Measurements from ENCODE around the gene LIPC.

DNA sequence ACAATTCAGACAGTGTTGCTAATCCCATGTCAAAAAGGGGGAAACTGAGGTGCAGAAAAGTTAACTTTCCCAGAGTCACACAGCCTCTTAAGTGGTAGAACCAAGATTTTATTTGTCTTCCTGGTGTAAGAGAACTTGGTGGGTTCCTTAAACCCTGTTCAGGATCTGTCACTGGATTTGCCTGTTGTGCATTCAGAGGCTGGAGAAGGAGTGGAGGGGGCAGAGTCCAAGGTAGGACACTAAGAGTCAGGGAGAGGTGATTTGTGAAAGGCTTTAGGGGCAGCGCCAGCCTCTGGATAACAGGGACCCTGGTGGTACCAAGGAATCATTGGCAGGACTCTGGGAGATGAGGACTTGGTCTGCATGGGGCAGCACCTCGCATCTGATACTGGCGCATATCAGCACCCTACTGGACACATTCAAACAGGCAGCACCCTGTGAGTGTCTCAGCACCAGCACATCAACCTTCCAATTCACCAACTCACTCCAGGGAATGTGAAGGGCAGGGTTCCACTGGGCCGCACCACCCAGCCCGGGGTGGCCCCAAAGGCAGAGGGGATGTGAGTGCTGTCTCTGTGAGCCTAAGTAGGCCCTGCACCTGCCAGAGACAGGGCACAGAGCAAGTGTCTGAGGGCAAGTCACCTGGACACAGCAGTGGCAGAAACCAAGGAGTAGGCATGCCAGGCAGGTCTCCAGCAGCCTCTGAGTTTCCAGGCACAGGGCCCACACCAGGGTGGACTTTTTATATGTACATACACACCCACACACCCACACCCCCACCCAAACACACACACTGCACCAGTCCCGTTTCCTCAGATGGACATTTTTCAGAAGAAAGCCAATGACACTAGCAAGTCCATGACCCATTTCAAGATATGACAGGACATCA is 71.6 kb downstream of the LIPC start:
- TF ChIP-seq, protein P1, sequence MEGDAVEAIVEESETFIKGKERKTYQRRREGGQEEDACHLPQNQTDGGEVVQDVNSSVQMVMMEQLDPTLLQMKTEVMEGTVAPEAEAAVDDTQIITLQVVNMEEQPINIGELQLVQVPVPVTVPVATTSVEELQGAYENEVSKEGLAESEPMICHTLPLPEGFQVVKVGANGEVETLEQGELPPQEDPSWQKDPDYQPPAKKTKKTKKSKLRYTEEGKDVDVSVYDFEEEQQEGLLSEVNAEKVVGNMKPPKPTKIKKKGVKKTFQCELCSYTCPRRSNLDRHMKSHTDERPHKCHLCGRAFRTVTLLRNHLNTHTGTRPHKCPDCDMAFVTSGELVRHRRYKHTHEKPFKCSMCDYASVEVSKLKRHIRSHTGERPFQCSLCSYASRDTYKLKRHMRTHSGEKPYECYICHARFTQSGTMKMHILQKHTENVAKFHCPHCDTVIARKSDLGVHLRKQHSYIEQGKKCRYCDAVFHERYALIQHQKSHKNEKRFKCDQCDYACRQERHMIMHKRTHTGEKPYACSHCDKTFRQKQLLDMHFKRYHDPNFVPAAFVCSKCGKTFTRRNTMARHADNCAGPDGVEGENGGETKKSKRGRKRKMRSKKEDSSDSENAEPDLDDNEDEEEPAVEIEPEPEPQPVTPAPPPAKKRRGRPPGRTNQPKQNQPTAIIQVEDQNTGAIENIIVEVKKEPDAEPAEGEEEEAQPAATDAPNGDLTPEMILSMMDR (conservative IDR thresholded peaks at IDR 0.05; ENCODE audit: low read depth, low read length): no peak
- no peak for TF ChIP-seq MAZ (IDR thresholded peaks at IDR 0.05; ENCODE audit: borderline replicate concordance, low read depth, low read length)
- no peak for TF ChIP-seq RFX5 (IDR thresholded peaks at IDR 0.05; ENCODE audit: low read depth, low read length)
- TF ChIP-seq POLR2A (IDR thresholded peaks at IDR 0.05; ENCODE audit: low read depth, low read length): no peak
- no peak for TF ChIP-seq RAD21 (IDR thresholded peaks at IDR 0.05; ENCODE audit: low read length)
- TF ChIP-seq CEBPB (IDR thresholded peaks at IDR 0.05; ENCODE audit: low read depth, low read length): no peak
- no peak for TF ChIP-seq RCOR1 (IDR thresholded peaks at IDR 0.05; ENCODE audit: insufficient replicate concordance, low read length)
- no peak for TF ChIP-seq NFE2L2 (IDR thresholded peaks at IDR 0.05; ENCODE audit: low read depth, low read length)
- TF ChIP-seq MXI1 (IDR thresholded peaks at IDR 0.05; ENCODE audit: borderline replicate concordance, low read depth, low read length): no peak
- TF ChIP-seq, protein P2, sequence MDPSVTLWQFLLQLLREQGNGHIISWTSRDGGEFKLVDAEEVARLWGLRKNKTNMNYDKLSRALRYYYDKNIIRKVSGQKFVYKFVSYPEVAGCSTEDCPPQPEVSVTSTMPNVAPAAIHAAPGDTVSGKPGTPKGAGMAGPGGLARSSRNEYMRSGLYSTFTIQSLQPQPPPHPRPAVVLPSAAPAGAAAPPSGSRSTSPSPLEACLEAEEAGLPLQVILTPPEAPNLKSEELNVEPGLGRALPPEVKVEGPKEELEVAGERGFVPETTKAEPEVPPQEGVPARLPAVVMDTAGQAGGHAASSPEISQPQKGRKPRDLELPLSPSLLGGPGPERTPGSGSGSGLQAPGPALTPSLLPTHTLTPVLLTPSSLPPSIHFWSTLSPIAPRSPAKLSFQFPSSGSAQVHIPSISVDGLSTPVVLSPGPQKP (IDR thresholded peaks at IDR 0.05; ENCODE audit: borderline replicate concordance, low read depth, low read length): no peak
- TF ChIP-seq MAFK (IDR thresholded peaks at IDR 0.05; ENCODE audit: low read depth, low read length): no peak
- TF ChIP-seq, protein P3, sequence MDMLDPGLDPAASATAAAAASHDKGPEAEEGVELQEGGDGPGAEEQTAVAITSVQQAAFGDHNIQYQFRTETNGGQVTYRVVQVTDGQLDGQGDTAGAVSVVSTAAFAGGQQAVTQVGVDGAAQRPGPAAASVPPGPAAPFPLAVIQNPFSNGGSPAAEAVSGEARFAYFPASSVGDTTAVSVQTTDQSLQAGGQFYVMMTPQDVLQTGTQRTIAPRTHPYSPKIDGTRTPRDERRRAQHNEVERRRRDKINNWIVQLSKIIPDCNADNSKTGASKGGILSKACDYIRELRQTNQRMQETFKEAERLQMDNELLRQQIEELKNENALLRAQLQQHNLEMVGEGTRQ (IDR thresholded peaks at IDR 0.05; ENCODE audit: low read depth, low read length): no peak

Data from IMR-90 (cell line).